HG03108 (cell line): ENCODE results near the gene TBC1D3L.
"Not testable (repeated sequence)": the region's sequence is repeated elsewhere in the genome, so short reads cannot be mapped to it uniquely, and the experiment has no call there.

Experiments used
- ATAC-seq: cut with Tn5 transposase; IDR thresholded peaks from one replicate; pipeline ENCODE4 v1.9.1; 2021; ENCODE audit warnings: moderate library complexity; ENCODE audit not compliant: unreplicated experiment

Gene TBC1D3L

DNA sequence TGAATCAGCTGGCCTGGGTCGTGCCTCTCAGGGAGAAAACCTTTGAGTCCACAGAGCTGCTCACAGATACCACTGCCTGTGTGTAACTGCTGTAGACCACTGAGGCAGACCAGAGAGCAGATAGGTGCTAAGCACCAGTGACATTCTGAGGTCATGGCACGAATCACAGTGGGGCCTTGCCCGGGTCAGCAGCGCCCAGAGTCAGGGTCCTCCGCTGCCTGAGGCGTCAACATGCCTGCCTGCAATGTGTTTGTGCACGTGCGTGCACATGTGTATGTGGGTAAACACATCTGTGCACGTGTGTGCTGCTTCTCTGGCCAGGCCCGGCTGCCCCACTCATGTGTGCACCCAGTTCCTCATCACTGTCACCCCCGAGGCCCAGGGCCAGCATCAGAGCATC is at the start of gene TBC1D3L:
TSS of gene TBC1D3L (minus strand) at position 101 of the 400 bp plus-strand sequence. CDS start 1,540 bp downstream, outside the sequence.
- ATAC-seq, result not testable (repeated sequence)

DNA sequence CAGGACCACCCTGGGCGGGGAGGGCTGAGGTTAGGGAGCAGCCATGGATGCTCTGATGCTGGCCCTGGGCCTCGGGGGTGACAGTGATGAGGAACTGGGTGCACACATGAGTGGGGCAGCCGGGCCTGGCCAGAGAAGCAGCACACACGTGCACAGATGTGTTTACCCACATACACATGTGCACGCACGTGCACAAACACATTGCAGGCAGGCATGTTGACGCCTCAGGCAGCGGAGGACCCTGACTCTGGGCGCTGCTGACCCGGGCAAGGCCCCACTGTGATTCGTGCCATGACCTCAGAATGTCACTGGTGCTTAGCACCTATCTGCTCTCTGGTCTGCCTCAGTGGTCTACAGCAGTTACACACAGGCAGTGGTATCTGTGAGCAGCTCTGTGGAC is 14.8 kb upstream of the TBC1D3L start, which contains the start of gene TBC1D3D:
TSS of gene TBC1D3D (plus strand) at position 301 of the 400 bp plus-strand sequence. CDS start 1,585 bp downstream, outside the sequence.
- not testable (repeated sequence) for ATAC-seq
